ENCODE measurements around the gene PPP6R2. TPM values are rescaled to one million over a fixed set of nuclear protein-coding genes. Genes with fewer than 3 reads are reported as not detected.
A peak's percentile ranks its signal among the peaks of the same experiment; 100 is the strongest.

The PPP6R2 gene
- polyA plus RNA-seq, 3 donors: 9.1 to 74.5 (median 10.3) TPM

DNA sequence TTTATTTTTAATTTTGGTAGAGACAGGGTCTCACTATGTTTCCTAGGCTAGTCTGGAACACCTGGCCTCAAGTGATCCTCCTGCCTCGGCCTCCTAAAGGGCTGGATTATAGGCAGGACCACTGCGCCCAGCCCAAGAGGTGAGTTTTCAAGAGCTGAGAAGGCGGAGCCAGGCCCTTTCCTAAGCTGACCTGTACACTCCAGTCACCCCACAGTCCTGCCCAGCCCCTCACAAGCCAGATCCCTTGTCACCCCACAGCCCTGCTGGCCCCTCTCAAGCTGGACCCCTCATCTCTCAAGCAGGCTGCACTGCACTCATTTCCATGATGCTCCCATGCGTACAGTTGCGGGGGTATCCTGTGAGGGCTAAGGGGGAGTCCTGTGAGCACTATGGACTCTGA, 19.2 kb upstream of the PPP6R2 start:
- Histone ChIP-seq H2AFZ (ENCODE audit: insufficient read depth, low read depth, low read length, poor library complexity, severe bottlenecking) (no peak overlapping the region), H3K9ac (ENCODE audit: insufficient read depth, low read length, poor library complexity, severe bottlenecking) (no peak overlapping the region), H3K9me3 (replicated peaks in 1 of 2; ENCODE audit: control insufficient read depth in 1 of 2, insufficient read depth in 1 of 2, low read length in 2 of 2) (no peaks in the 10 kb centered on the region), H3K4me1 (ENCODE audit: control insufficient read depth in 1 of 2, insufficient read depth in 2 of 2, low read length in 2 of 2) (peaks cover 11 to 17% of the 10 kb centered on the region in 2 donors), H3K27ac (ENCODE audit: low read depth in 1 of 2, low read length in 2 of 2) (no peak overlapping the region), H3K4me2 (replicated peaks; ENCODE audit: extremely low read depth, low read length, poor library complexity, severe bottlenecking) (no peak overlapping the region), H3K4me3 (replicated peaks in 1 of 3; ENCODE audit: low read depth in 2 of 3, low read length in 3 of 3) (no peak overlapping the region), H3K79me2 (ENCODE audit: insufficient read depth, low read length) (no peaks in the 10 kb centered on the region), H4K20me1 (ENCODE audit: insufficient read depth, low read length) (peaks cover 5% of the 10 kb centered on the region), H3K27me3 (ENCODE audit: control insufficient read depth in 2 of 2, insufficient read depth in 2 of 2, low read length in 2 of 2) (peaks cover 0 to 7% of the 10 kb centered on the region in 2 donors), H3K36me3 (replicated peaks in 1 of 2; ENCODE audit: control insufficient read depth in 1 of 2, insufficient read depth in 2 of 2, low read length in 2 of 2) (no peaks in the 10 kb centered on the region)
- intact Hi-C loops (cut with micrococcal nuclease): no loop called here
- Mint-ChIP-seq H3K4me3 (no peak overlapping the region), H3K27ac (no peak overlapping the region), H3K27me3 (ENCODE audit: low read depth in 3 of 3) (peaks cover 8 to 24% (median 19%) of the 10 kb centered on the region in 3 donors), H3K9me3 (no peaks in the 10 kb centered on the region), H3K36me3 (peaks cover 0 to 3% of the 10 kb centered on the region in 2 donors), H3K4me1 (peaks cover 18% of the 10 kb centered on the region)
- TF ChIP-seq, protein P1, sequence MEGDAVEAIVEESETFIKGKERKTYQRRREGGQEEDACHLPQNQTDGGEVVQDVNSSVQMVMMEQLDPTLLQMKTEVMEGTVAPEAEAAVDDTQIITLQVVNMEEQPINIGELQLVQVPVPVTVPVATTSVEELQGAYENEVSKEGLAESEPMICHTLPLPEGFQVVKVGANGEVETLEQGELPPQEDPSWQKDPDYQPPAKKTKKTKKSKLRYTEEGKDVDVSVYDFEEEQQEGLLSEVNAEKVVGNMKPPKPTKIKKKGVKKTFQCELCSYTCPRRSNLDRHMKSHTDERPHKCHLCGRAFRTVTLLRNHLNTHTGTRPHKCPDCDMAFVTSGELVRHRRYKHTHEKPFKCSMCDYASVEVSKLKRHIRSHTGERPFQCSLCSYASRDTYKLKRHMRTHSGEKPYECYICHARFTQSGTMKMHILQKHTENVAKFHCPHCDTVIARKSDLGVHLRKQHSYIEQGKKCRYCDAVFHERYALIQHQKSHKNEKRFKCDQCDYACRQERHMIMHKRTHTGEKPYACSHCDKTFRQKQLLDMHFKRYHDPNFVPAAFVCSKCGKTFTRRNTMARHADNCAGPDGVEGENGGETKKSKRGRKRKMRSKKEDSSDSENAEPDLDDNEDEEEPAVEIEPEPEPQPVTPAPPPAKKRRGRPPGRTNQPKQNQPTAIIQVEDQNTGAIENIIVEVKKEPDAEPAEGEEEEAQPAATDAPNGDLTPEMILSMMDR (IDR thresholded peaks at IDR 0.05): no peak
- DNase-seq: no peak
- 96% methylated on average over 3 of the region's 5 CpGs for WGBS (ENCODE audit: insufficient coverage)

DNA sequence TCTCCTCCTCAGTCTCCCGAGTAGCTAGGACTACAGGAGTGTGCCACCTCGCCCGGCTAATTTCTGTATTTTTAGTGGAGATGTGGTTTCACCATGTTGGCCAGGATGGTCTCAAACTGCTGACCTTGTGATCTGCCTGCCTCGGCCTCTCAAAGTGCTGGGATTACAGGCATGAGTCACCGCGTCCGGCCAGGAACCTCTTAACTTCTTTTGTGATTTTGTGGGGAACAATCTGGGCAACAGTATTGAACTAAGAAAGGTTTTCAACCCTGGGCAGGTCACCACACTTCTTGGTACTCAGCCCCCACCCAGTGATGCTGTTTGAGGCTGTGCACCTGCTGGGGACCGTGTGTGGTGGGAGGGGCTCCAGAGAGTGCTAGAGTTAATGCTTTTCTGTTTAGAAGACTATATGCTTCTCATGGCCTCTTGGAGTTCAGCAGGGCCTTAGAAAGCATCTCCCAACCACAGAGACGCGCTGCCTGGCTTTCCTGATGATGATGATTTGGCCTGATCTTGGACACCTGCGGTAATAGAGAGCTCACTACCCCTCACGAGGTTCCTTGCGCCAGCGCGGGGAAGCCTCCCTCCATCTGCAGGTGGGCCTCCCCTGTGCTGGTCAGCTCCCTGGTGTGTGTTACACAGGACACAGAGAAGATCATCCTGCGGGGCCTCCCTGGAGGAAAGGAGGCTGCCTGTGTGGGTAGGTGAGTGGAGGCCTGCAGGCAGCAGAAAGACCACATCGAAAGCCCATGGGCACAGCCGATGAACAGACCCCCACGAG, 17.5 kb upstream of the PPP6R2 start:
- WGBS (ENCODE audit: insufficient coverage): 91% methylated on average over 9 of the region's 19 CpGs
- peaks cover 5% of the 10 kb centered on the region for H4K20me1 ChIP-seq (ENCODE audit: insufficient read depth, low read length)
- H3K9me3 Mint-ChIP-seq: no peaks in the 10 kb centered on the region
- peaks cover 20% of the 10 kb centered on the region for H3K4me1 Mint-ChIP-seq
- TF ChIP-seq, protein P1 (IDR thresholded peaks at IDR 0.05): no peak
- H3K79me2 ChIP-seq (ENCODE audit: insufficient read depth, low read length): no peaks in the 10 kb centered on the region
- H3K27me3 ChIP-seq (ENCODE audit: control insufficient read depth in 2 of 2, insufficient read depth in 2 of 2, low read length in 2 of 2): peaks cover 0 to 7% of the 10 kb centered on the region in 2 donors
- no peak overlapping the region for H3K4me3 ChIP-seq (replicated peaks in 1 of 3; ENCODE audit: low read depth in 2 of 3, low read length in 3 of 3)
- peaks cover 15 to 24% (median 19%) of the 10 kb centered on the region in 3 donors for H3K27me3 Mint-ChIP-seq (ENCODE audit: low read depth in 3 of 3)
- peaks cover 0 to 3% of the 10 kb centered on the region in 2 donors for H3K36me3 Mint-ChIP-seq
- intact Hi-C loops (cut with micrococcal nuclease): loop anchor here (2.0 to 5.0 kb wide), 4 partner anchors 17 to 49 kb away; no protein-coding TSS in a partner anchor
- DNase-seq: no peak
- no peak overlapping the region for H3K9ac ChIP-seq (ENCODE audit: insufficient read depth, low read length, poor library complexity, severe bottlenecking)
- H3K9me3 ChIP-seq (replicated peaks in 1 of 2; ENCODE audit: control insufficient read depth in 1 of 2, insufficient read depth in 1 of 2, low read length in 2 of 2): no peaks in the 10 kb centered on the region
- H2AFZ ChIP-seq (ENCODE audit: insufficient read depth, low read depth, low read length, poor library complexity, severe bottlenecking): no peak overlapping the region
- no peaks in the 10 kb centered on the region for H3K36me3 ChIP-seq (replicated peaks in 1 of 2; ENCODE audit: control insufficient read depth in 1 of 2, insufficient read depth in 2 of 2, low read length in 2 of 2)
- H3K4me3 Mint-ChIP-seq: peak overlapping the region; percentile 69 to 89
- no peak overlapping the region for H3K27ac Mint-ChIP-seq
- peaks cover 11 to 17% of the 10 kb centered on the region in 2 donors for H3K4me1 ChIP-seq (ENCODE audit: control insufficient read depth in 1 of 2, insufficient read depth in 2 of 2, low read length in 2 of 2)
- H3K4me2 ChIP-seq (replicated peaks; ENCODE audit: extremely low read depth, low read length, poor library complexity, severe bottlenecking): no peak overlapping the region
- H3K27ac ChIP-seq (ENCODE audit: low read depth in 1 of 2, low read length in 2 of 2): no peak overlapping the region
